ENCODE results near the gene ZBTB12. TPM values are rescaled to one million over a fixed set of nuclear protein-coding genes. Genes with fewer than 3 reads are reported as not detected.

ZBTB12 gene
- total and polyA plus RNA-seq, 2 of the 13 experiments (the other 11 are each of a cell fraction or from before 2014, with no cell fraction given): 4.8 to 6.0 TPM

GRCh38 chr6:31896856-31897611, 4.9 kb downstream of the ZBTB12 start (continued):
- TF ChIP-seq SAP130 (CRISPR knock-in tag; IDR thresholded peaks at IDR 0.05; ENCODE audit: low read depth): no peak
- no peak for TF ChIP-seq MTF2 (CRISPR knock-in tag; IDR thresholded peaks at IDR 0.05; ENCODE audit: borderline replicate concordance)
- TF ChIP-seq HNRNPK (IDR thresholded peaks at IDR 0.05; ENCODE audit: low read depth, low read length, poor library complexity, severe bottlenecking): peak; percentile 89
- TF ChIP-seq JUNB (CRISPR knock-in tag; IDR thresholded peaks at IDR 0.05; ENCODE audit: borderline replicate concordance): no peak
- TF ChIP-seq MYC (CRISPR knock-in tag; IDR thresholded peaks at IDR 0.05; ENCODE audit: borderline replicate concordance): 0 out of 2 replicates have a peak, but pooled peaks have one; percentile 28
- TF ChIP-seq MEF2D (CRISPR knock-in tag; IDR thresholded peaks at IDR 0.05): no peak
- no peak for TF ChIP-seq ZBTB21 (CRISPR knock-in tag; IDR thresholded peaks at IDR 0.05)
- TF ChIP-seq SCMH1 (CRISPR knock-in tag; IDR thresholded peaks at IDR 0.05; ENCODE audit: borderline replicate concordance): no peak
- no peak for TF ChIP-seq ZBTB37 (CRISPR knock-in tag; IDR thresholded peaks at IDR 0.05)
- TF ChIP-seq FOXP1 (IDR thresholded peaks at IDR 0.05): no peak
- no peak for TF ChIP-seq FOXP1 (CRISPR knock-in tag; IDR thresholded peaks at IDR 0.05)
- no peak for TF ChIP-seq TBX3 (IDR thresholded peaks at IDR 0.05; ENCODE audit: borderline replicate concordance)
- no peak for TF ChIP-seq ZSCAN25 (CRISPR knock-in tag; IDR thresholded peaks at IDR 0.05)
- TF ChIP-seq ZNF800 (CRISPR knock-in tag; IDR thresholded peaks at IDR 0.05): no peak
- 0 out of 2 replicates have a peak, but pooled peaks have one; percentile 61 for TF ChIP-seq ZNF776 (CRISPR knock-in tag; IDR thresholded peaks at IDR 0.05)
- TF ChIP-seq ZNF660 (CRISPR knock-in tag; IDR thresholded peaks at IDR 0.05; ENCODE audit: borderline replicate concordance, low read depth): no peak
- TF ChIP-seq ZSCAN21 (CRISPR knock-in tag; IDR thresholded peaks at IDR 0.05; ENCODE audit: borderline replicate concordance): 0 out of 2 replicates have a peak, but pooled peaks have one; percentile 29
- no peak for TF ChIP-seq MBNL3 (CRISPR knock-in tag; conservative IDR thresholded peaks at IDR 0.05)
- no peak for TF ChIP-seq ZSCAN12 (CRISPR knock-in tag; IDR thresholded peaks at IDR 0.05)
- 0 out of 2 replicates have a peak, but pooled peaks have one; percentile 4 for TF ChIP-seq MTA1 (CRISPR knock-in tag; IDR thresholded peaks at IDR 0.05; ENCODE audit: borderline replicate concordance)
- TF ChIP-seq, protein P1, sequence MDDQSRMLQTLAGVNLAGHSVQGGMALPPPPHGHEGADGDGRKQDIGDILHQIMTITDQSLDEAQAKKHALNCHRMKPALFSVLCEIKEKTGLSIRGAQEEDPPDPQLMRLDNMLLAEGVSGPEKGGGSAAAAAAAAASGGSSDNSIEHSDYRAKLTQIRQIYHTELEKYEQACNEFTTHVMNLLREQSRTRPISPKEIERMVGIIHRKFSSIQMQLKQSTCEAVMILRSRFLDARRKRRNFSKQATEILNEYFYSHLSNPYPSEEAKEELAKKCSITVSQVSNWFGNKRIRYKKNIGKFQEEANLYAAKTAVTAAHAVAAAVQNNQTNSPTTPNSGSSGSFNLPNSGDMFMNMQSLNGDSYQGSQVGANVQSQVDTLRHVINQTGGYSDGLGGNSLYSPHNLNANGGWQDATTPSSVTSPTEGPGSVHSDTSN (CRISPR knock-in tag; IDR thresholded peaks at IDR 0.05; ENCODE audit: borderline replicate concordance): no peak
- TF ChIP-seq ZNF674 (CRISPR knock-in tag; IDR thresholded peaks at IDR 0.05; ENCODE audit: low read depth): no peak
- no peak for TF ChIP-seq ZNF224 (CRISPR knock-in tag; IDR thresholded peaks at IDR 0.05)
- TF ChIP-seq YY1 (IDR thresholded peaks at IDR 0.05; ENCODE audit: insufficient read depth, insufficient replicate concordance, low read depth, low read length): no peak
- no peak for TF ChIP-seq FOXK2 (IDR thresholded peaks at IDR 0.05)
- TF ChIP-seq, protein P2, sequence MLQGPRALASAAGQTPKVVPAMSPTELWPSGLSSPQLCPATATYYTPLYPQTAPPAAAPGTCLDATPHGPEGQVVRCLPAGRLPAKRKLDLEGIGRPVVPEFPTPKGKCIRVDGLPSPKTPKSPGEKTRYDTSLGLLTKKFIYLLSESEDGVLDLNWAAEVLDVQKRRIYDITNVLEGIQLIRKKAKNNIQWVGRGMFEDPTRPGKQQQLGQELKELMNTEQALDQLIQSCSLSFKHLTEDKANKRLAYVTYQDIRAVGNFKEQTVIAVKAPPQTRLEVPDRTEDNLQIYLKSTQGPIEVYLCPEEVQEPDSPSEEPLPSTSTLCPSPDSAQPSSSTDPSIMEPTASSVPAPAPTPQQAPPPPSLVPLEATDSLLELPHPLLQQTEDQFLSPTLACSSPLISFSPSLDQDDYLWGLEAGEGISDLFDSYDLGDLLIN (CRISPR knock-in tag; IDR thresholded peaks at IDR 0.05; ENCODE audit: borderline replicate concordance): no peak

Data from HepG2 (cell line).